ENCODE results near the gene SASH1.

The SASH1 gene

DNA sequence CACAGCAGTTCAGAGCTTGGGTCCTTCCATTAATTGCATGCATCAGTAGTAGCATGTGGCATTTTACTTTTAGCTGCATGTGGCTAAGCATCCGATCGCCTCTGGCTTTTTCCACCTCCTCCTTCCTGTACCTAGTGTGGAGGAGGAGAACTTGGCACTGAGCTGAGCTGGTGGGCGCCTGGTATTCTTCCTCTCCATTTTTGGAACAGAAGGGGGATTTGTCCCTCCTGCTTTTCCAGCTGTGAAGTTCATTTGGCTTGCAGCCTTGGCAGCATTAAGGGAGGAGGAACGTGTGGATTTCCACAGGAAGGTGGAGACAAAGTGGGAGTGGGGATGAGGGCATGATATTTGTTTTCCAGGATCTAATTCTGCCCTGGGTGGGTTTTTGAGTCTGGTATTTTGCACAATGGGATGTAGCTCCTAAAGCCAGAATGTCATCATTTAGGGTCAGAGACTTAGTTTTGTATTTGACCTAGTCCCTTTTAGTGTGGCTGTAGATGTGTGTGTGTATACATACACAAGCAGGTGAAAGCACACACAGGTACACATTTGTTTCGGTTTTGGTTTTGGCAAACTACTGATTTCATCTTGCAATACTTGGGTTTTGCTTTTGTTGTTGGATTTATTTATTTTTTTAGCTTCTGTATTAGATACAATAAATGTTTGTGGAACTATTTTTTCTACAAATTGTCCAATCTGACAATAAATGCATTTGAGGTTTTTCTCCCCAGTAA is 90.0 kb downstream of the SASH1 start:
- no peak for DNase-seq (ENCODE audit: low read depth in 2 of 2)

GRCh38 chr6:148435386-148435785 is 92.7 kb downstream of the SASH1 start:
- DNase-seq (ENCODE audit: low read depth in 2 of 2): no peak

DNA sequence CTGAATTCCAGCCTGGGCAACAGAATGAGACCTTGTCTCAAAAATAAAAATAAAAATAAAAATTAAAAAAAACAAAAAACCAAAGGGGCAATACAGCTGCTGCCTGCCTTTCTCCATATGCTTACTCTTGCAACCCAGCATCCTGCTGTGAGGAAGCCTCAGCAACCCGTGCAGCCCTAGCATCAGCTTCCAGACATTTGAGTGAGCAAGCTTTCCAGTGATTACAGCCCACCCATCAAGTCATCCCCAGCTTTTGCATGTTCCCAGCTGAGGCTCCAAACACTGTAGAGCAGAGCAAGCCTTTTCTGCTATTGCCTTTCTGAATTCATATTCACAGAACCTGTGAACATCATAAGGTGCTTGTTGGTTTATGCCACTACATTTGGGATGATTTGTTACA is 93.8 kb downstream of the SASH1 start:
- no peak for DNase-seq (ENCODE audit: low read depth in 2 of 2)

- DNase-seq (ENCODE audit: low read depth in 2 of 2): no peak
These were observed 96.0 kb downstream of the SASH1 start for GRCh38 chr6:148438632-148439031.

DNA sequence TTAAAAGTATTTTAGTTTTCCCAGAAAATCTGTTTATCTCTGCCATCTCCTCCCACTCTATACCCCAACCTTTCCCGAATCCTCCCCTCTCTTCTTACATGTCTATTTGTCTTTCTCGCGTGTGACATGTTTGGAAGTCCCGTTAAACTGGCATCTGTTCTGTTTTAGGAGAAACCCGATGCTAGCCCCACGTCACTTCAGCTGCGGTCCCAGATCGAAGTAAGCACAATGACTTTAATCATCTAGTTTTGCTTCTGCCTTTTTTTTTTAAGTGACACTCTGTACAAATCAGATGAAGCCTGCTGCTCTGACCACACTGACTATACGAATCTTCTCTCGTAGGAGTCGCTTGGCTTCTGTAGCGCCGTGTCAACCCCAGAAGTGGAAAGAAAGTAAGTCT is 97.4 kb downstream of the SASH1 start:
- DNase-seq (ENCODE audit: low read depth in 2 of 2): no peak

GRCh38 chr6:148440877-148441453 is 98.3 kb downstream of the SASH1 start:
- DNase-seq (ENCODE audit: low read depth in 2 of 2): no peak

DNA sequence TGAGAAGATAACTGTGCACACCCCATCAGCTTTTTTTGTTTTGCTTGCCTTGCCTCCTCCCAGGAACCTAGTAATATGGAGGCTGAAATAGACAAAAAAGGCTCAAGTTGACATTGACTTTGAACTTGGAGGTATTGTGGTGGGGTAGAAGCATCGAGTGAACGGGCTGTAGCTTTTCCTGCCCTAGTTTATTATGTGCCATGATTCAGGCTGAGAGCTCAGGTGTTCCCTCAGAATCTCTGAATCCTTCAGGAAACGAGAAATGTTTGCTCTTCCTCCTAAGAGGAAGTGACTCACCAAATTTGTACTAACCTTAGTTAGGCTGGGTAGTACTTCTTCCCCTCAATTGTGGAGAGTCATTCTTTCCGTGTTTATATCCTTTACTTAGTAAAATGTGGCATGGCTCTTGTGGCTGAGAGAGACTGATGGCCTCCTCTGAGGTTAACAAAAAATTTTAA is 98.8 kb downstream of the SASH1 start:
- no peak for DNase-seq (ENCODE audit: low read depth in 2 of 2)

GRCh38 chr6:148443798-148444560 is 101.3 kb downstream of the SASH1 start:
- DNase-seq (ENCODE audit: low read depth in 2 of 2): no peak

DNA sequence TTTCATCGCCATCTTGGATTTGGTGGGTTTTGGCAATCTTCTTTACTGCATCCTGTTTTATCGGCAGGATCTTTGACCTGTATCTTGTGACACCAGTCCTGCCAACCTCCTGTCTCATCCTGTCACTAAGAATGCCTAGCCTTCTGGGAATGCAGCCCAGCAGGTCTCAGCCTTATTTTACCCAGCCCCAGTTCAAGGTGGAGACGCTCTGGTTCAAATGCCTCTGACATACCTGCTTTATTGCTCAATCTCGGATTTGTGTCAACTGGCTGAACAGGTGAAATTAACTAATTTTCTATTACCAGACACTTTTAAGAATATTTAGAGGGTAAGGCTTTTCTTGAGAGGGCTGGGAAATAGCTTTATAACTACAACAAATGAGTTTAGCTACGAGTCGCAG is 102.5 kb downstream of the SASH1 start:
- no peak for DNase-seq (ENCODE audit: low read depth in 2 of 2)

GRCh38 chr6:148445620-148446019 is 103.0 kb downstream of the SASH1 start:
- DNase-seq (ENCODE audit: low read depth in 2 of 2): no peak

DNA sequence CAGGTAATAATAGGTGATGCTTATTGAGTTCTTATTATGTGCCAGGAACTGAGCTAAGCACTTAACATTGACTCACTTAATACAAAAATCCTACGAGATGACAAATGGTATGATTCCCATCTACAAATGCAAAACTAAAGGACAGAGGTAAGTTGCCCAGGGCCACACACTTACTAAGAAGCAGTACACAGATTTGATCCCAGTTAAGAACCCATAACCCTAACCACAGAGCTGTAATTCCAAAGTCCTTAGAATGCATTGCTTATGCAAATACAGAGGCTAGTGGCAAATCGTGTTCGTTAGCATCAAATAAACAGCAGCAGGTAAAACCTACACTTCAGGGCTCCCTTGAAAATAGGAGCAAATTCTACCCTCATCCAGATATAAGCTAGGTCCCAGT is 104.0 kb downstream of the SASH1 start:
- no peak for DNase-seq (ENCODE audit: low read depth in 2 of 2)

- no peak for DNase-seq (ENCODE audit: low read depth in 2 of 2)
These were observed 105.0 kb downstream of the SASH1 start for GRCh38 chr6:148447521-148448230.

- DNase-seq (ENCODE audit: low read depth in 2 of 2): no peak
These were observed 105.9 kb downstream of the SASH1 start for GRCh38 chr6:148448369-148449012.

DNA sequence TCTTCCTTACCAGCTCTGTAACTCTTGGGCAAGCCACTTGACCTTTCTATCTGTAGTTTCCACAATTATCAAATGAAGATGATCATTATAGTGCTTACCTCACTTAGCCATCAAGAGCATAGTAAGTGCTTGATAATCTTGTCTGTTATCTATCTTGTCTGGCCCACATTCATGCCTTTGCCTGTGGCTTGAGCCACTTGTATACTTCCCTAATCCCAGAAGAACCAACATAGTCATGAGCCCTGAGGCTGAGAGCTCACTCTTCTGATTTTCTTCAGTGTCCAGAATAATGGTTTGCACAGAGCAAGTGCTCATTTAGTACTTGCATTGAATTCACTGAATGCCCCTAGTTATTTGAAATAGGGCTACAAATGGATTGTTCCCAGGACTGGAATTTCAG is 108.2 kb downstream of the SASH1 start:
- no peak for DNase-seq (ENCODE audit: low read depth in 2 of 2)

DNA sequence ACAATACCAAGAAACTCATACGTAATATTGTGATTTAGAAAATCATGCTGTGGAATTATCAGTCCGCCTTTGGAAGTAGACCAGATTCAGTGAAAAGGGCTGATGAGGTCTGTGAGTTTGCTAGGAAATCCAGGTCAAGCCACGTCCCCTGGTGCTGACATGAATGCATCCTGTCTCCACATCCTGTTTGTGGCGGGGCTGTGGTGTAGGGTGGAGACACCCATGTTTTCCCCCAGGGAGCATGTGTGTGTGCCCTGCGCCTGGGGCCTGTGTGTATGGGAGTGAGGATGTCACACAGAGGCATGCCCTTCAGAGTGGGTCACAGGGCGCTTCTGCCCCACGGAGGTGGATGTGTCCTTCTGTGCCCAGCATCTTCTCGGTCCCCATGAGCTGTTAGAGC is 109.1 kb downstream of the SASH1 start:
- peak in 1 of 2 donors; percentile 1 for DNase-seq (ENCODE audit: low read depth in 2 of 2)

DNA sequence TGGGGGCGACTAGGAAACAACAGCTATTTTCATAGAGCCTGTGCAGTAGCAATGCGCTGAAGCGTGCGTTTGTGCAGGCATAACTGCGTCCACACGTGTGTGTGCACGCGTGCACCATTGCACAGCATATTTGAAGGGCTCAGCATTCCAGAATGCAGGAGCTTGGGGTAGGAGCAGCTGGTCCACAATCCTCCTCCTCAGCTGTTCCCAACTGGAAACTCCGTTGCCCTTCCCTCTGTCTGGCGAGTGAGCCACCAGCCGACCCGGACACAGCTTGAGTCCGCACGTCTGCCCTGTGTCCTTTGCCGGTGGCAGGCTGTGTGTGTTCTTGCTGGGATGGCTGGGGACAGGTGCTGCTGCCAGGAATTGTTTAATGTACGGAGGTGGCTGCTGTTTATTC is 110.2 kb downstream of the SASH1 start:
- DNase-seq (ENCODE audit: low read depth in 2 of 2): no peak

- no peak for DNase-seq (ENCODE audit: low read depth in 2 of 2)
These were observed 111.3 kb downstream of the SASH1 start for GRCh38 chr6:148453906-148454305.

DNA sequence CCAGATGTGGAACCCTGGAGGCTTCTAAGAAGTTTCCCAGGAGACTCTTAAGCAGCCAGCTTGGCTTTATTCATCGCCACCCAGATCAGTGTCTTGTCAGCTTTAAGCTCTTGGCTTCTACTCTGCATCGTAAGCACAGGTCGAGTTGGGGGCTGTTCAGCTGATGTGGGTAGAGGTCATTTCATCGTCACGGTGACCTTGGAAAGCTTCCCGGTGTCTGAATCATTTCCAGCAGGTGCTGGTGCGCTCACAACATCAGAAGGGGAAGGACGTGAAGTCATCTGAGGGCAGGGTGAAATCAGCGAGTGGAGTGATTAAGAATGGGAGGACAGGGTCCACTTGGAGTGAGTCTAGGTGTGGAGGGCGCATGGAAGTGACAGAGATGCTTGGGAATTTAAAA is 112.6 kb downstream of the SASH1 start:
- DNase-seq (ENCODE audit: low read depth in 2 of 2): no peak

DNA sequence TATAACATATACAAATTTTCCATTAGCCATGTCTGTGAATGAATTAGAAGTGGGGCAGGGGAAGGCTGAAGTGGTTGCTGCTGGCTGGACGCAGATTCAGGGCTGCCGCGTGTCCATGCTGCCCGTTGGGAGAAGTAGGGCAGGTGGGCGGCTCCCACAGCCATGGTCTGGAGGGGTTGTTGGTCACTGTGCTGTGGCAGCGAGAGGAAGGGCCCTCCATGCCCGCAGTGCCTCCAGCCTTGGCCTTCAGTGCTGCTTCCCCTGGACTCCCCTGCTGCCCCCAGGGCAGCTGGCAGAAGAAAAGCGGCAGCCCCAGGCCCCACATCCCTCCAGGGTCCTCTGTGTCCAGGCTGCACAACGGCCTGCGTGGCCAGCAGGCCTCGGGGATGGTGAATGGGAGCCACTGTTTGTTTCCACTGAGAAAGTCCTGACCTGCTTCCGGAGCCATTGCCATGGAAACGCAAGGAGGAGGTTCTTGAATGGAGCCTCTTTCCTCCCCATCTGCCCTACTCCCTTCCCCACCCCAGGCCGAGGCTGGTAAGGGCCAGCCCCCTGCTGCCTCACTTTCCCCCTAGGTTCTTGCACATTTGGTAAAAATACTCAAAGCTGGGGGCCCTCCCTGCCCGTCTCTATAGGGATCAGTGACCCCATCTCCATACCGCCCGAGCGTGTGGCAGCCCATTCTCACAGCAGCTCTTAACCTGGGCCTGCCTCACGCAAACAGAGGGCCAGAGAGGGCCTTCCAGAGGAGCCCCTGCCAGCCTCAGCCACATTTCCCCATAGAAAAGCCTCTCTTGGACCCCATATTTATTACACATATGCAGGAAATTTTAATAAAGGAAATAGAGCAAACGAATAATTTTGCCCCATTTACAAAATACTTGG is 113.3 kb downstream of the SASH1 start:
- no peak for DNase-seq (ENCODE audit: low read depth in 2 of 2)

DNA sequence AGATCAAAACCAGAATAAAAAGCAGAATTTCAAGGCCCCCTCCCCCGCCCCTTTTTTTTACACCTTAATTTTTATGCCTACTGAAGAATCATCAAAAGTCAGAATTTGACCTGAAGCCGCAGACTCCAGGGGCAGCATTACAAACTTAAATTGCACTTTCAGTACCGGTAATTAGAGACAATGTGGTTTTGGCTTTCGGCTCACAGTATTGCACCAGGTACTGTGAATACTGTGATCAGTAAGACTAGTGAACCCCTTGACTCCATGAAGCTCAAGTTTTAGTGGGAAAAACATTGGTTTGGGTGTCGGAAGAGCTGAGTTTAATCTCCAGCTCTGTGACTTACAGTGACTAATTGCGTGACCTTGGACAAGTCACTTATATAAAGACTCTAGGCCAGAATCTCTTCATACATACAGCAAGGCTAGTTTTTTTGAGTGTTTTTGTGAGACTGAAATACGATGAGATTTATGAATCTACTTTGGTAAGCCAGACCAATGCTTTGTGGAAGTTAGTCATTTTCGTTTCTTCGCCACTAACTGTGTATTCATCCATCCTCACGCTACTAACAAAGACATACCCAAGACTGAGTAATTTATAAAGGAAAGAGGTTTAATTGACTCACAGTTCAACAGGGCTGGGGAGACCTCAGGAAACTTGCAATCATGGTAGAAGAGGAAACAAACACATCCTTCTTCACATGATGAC is 114.7 kb downstream of the SASH1 start:
- DNase-seq (ENCODE audit: low read depth in 2 of 2): no peak

All from stimulated activated CD8-positive, alpha-beta memory T cell treated with anti-CD3 and anti-CD28 coated beads, Interleukin-2, amount 100 ng/mL, for 48 hours (primary cell).